HUES6 (cell line): ENCODE measurements around the gene HOXA13.

Experiments
- H3K27ac ChIP-seq: 2 replicates; pipeline ENCODE4 v1.7.0; 2013; ENCODE audit warnings: low read depth, mild to moderate bottlenecking, low read length, inconsistent platforms
- H3K27me3 ChIP-seq: 2 replicates; pipeline ENCODE4 v1.6.1; 2013; ENCODE audit warnings: low read length; ENCODE audit not compliant: control insufficient read depth, insufficient read depth
- H3K36me3 ChIP-seq: 2 replicates; pipeline ENCODE4 v1.6.1; 2013; ENCODE audit warnings: low read length; ENCODE audit not compliant: control insufficient read depth, insufficient read depth
- H3K4me1 ChIP-seq: 2 replicates; pipeline ENCODE4 v1.6.1; 2013; ENCODE audit warnings: low read length; ENCODE audit not compliant: control insufficient read depth, insufficient read depth
- H3K4me3 ChIP-seq: 2 replicates; pipeline ENCODE4 v1.5.1; 2013; ENCODE audit warnings: low read depth, low read length
- H3K9ac ChIP-seq: one replicate; pipeline ENCODE4 v1.6.1; 2013; ENCODE audit warnings: mild to moderate bottlenecking, low read length
- H3K9me3 ChIP-seq: 2 replicates; pipeline ENCODE4 v1.6.1; 2013; ENCODE audit warnings: low read depth, low read length; ENCODE audit not compliant: control insufficient read depth, insufficient read depth

HOXA13 gene

GRCh38 chr7:27176524-27176845 is 23.4 kb downstream of the HOXA13 start:
- Histone ChIP-seq H3K27me3 (peaks cover 100% of the 10 kb centered on the region), H3K9ac (peak overlapping the region; percentile 68), H3K9me3 (no peaks in the 10 kb centered on the region), H3K4me1 (peaks cover 13% of the 10 kb centered on the region), H3K27ac (no peak overlapping the region), H3K36me3 (no peaks in the 10 kb centered on the region), H3K4me3 (peak overlapping the region; percentile 9; the same call in 1 of the 2 replicates)

- Histone ChIP-seq H3K4me3 (peak overlapping the region; percentile 9; the same call in 1 of the 2 replicates), H3K36me3 (no peaks in the 10 kb centered on the region), H3K27me3 (peaks cover 100% of the 10 kb centered on the region), H3K27ac (no peak overlapping the region), H3K4me1 (peaks cover 17% of the 10 kb centered on the region), H3K9me3 (no peaks in the 10 kb centered on the region), H3K9ac (peak overlapping the region; percentile 68)
Observed at GRCh38 chr7:27175626-27176523, 24.0 kb downstream of the HOXA13 start.

GRCh38 chr7:27174874-27175625 is 24.8 kb downstream of the HOXA13 start:
- Histone ChIP-seq H3K9me3 (no peaks in the 10 kb centered on the region), H3K27ac (no peak overlapping the region), H3K4me1 (peaks cover 17% of the 10 kb centered on the region), H3K9ac (peak overlapping the region; percentile 68), H3K27me3 (peaks cover 100% of the 10 kb centered on the region), H3K4me3 (peak overlapping the region; percentile 48; the same call in 1 of the 2 replicates), H3K36me3 (no peaks in the 10 kb centered on the region)

GRCh38 chr7:27173956-27174873 is 25.7 kb downstream of the HOXA13 start, which contains the start of gene HOXA10:
TSS of gene HOXA10 (minus strand) at chr7:27174320. CDS start at chr7:27174306, 14 bp downstream.
- no peaks in the 10 kb centered on the region for H3K36me3 ChIP-seq
- H3K9ac ChIP-seq: peak within 1 kb of the TSS; percentile 93
- peaks cover 13% of the 10 kb centered on the region for H3K4me1 ChIP-seq
- H3K27ac ChIP-seq: no peak within 1 kb of the TSS
- H3K4me3 ChIP-seq: peak within 1 kb of the TSS; percentile 48
- H3K27me3 ChIP-seq: peaks cover 100% of the 10 kb centered on the region
- H3K9me3 ChIP-seq: no peaks in the 10 kb centered on the region

DNA sequence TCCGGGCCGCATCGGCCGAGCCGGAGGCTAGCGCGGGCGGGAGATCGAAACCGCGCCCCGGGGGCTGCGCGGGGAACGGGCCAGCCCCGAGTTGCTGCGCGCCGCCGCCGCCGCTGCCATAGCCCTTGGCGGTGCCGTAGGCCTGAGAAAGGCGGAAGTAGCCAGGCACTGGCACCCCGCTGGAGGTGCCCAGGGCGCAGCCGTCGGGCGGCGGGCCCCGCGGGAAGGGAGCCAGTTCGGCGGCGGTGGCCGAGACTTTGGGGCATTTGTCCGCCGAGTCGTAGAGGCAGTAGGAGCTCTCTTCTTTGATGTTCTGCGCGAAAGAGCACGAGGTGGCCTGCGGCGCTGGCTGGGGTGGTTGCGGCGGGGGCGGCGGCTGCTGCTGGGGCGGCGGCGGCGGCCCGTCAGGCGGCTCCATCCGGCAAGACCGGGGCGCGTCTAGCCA is 26.4 kb downstream of the HOXA13 start:
- Histone ChIP-seq H3K4me1 (peaks cover 11% of the 10 kb centered on the region), H3K36me3 (no peaks in the 10 kb centered on the region), H3K27me3 (peaks cover 100% of the 10 kb centered on the region), H3K9ac (peak overlapping the region; percentile 93), H3K27ac (no peak overlapping the region), H3K9me3 (no peaks in the 10 kb centered on the region), H3K4me3 (peak overlapping the region; percentile 48)

DNA sequence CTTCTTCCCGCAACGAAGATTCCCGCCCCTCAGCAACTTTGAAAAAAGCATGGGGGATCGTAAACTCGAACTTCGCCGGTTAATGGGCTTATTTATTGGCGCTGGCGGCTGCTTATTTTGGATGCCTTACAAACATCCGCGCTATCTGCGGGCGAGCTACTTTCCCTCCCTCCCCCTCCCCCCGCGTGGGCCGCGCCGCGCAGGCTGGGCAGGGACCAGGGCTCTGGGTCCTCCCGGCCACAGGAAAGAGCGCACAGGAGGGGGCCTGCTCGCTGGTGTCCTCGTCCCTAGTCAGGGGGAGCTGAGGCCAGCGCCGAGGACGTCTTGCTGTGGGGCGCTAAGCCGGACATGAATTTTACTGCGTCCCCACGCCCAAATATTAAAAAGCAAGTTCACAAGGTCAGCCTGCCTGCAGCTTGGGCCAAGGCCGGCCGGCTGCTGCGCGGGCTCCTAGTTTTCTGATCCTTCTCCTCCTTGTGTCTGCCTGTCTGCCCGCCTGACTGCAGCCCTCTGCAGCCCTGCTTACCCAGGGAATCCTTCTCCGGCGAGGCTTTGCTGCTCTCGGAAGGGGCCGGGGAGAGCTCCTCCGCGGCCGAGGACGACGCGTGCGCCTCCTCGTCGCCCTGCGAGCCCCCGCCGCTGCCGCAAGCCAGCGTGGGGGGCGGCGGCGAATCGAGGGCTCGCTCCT is 26.9 kb downstream of the HOXA13 start:
- Histone ChIP-seq H3K9ac (peak overlapping the region; percentile 93), H3K4me3 (peak overlapping the region; percentile 48), H3K9me3 (no peaks in the 10 kb centered on the region), H3K27me3 (peaks cover 100% of the 10 kb centered on the region), H3K27ac (no peak overlapping the region), H3K36me3 (no peaks in the 10 kb centered on the region), H3K4me1 (peaks cover 11% of the 10 kb centered on the region)

GRCh38 chr7:27172315-27172774 is 27.5 kb downstream of the HOXA13 start:
- Histone ChIP-seq H3K4me3 (peak overlapping the region; percentile 48; the same call in 1 of the 2 replicates), H3K36me3 (no peaks in the 10 kb centered on the region)

DNA sequence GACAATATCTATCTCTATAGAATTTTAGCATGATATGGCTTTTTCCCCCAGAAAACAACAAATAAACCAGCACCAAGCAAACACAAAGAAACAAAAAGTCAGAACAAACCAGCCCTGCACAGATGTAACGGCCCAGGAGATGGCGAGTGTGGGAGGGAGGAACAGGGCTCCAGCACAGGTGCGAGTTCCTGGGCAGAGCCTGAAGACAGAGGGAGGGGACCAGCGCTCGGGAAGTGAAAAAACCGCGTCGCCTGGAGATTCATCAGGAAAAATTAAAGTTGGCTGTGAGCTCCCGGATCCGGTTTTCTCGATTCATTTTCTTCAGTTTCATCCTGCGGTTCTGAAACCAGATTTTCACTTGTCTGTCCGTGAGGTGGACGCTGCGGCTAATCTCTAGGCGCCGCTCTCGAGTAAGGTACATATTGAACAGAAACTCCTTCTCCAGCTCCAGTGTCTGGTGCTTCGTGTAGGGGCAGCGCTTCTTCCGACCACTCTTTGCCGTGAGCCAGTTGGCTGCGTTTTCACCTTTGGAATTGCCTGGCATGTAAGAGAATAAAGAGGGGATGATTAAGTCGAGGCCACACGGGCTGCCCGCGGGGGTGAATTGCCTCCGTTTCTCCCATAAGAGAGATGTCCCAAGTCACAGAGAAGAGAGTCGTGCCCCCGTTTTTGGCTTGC is 28.1 kb downstream of the HOXA13 start:
- Histone ChIP-seq H3K27me3 (peaks cover 100% of the 10 kb centered on the region), H3K4me1 (peaks cover 15% of the 10 kb centered on the region), H3K36me3 (no peaks in the 10 kb centered on the region), H3K9ac (peak overlapping the region; percentile 93), H3K27ac (no peak overlapping the region; the same call in 1 of the 2 replicates), H3K4me3 (peak overlapping the region; percentile 48; the same call in 1 of the 2 replicates), H3K9me3 (no peaks in the 10 kb centered on the region)

More at GRCh38 chr7:27172315-27172774, 27.5 kb downstream of the HOXA13 start:
- Histone ChIP-seq H3K9ac (peak overlapping the region; percentile 93), H3K27me3 (peaks cover 100% of the 10 kb centered on the region), H3K27ac (no peak overlapping the region), H3K9me3 (no peaks in the 10 kb centered on the region), H3K4me1 (peaks cover 11% of the 10 kb centered on the region)

- peaks cover 100% of the 10 kb centered on the region for H3K27me3 ChIP-seq
- H3K27ac ChIP-seq: no peak overlapping the region; the same call in 1 of the 2 replicates
- H3K9ac ChIP-seq: peak overlapping the region; percentile 93
- no peaks in the 10 kb centered on the region for H3K9me3 ChIP-seq
- H3K4me3 ChIP-seq: peak overlapping the region; percentile 48; the same call in 1 of the 2 replicates
- peaks cover 17% of the 10 kb centered on the region for H3K4me1 ChIP-seq
- H3K36me3 ChIP-seq: no peaks in the 10 kb centered on the region
Observed at GRCh38 chr7:27171325-27171636, 28.6 kb downstream of the HOXA13 start.
